ENCODE results near the gene IFNGR2. TPM values are rescaled to one million over a fixed set of nuclear protein-coding genes. Genes with fewer than 3 reads are reported as not detected.

Gene IFNGR2
- total and polyA plus RNA-seq, 2 of the 13 experiments (the other 11 are each of a cell fraction or from before 2014, with no cell fraction given) = 61.3 to 117 TPM

- TF ChIP-seq SOX13 (IDR thresholded peaks at IDR 0.05) = no peak
- no peak for TF ChIP-seq SOX13 (CRISPR knock-in tag; conservative IDR thresholded peaks at IDR 0.05 in 1 of 2, IDR thresholded peaks at IDR 0.05 in 1 of 2)
- no peak for TF ChIP-seq GTF3A (CRISPR knock-in tag; conservative IDR thresholded peaks at IDR 0.05)
- TF ChIP-seq ZNF441 (CRISPR knock-in tag; IDR thresholded peaks at IDR 0.05; ENCODE audit: borderline replicate concordance) = no peak
- TF ChIP-seq POLR2G (IDR thresholded peaks at IDR 0.05; ENCODE audit: low read depth, low read length) = peak; percentile 61
- TF ChIP-seq ATF6 (CRISPR knock-in tag; conservative IDR thresholded peaks at IDR 0.05) = no peak
- TF ChIP-seq ZSCAN29 (CRISPR knock-in tag; conservative IDR thresholded peaks at IDR 0.05) = no peak
- TF ChIP-seq STAT5B (CRISPR knock-in tag; IDR thresholded peaks at IDR 0.05) = no peak
- no peak for TF ChIP-seq NFE2L2 (IDR thresholded peaks at IDR 0.05; ENCODE audit: low read length)
- TF ChIP-seq ZNF382 (CRISPR knock-in tag; IDR thresholded peaks at IDR 0.05; ENCODE audit: borderline replicate concordance) = no peak
- no peak for TF ChIP-seq ATAD3A (CRISPR knock-in tag; IDR thresholded peaks at IDR 0.05)
- no peak for TF ChIP-seq CENPT (CRISPR knock-in tag; IDR thresholded peaks at IDR 0.05; ENCODE audit: low read depth)
- TF ChIP-seq ZNF33B (CRISPR knock-in tag; IDR thresholded peaks at IDR 0.05) = no peak
- TF ChIP-seq EED (CRISPR knock-in tag; IDR thresholded peaks at IDR 0.05) = no peak
- TF ChIP-seq ZMAT5 (CRISPR knock-in tag; IDR thresholded peaks at IDR 0.05; ENCODE audit: borderline replicate concordance, low read depth) = no peak
- no peak for TF ChIP-seq MBD4 (IDR thresholded peaks at IDR 0.05; ENCODE audit: borderline replicate concordance, low read length)
- TF ChIP-seq PBX2 (CRISPR knock-in tag; IDR thresholded peaks at IDR 0.05) = no peak
- peak; percentile 20 for TF ChIP-seq TAF15 (IDR thresholded peaks at IDR 0.05; ENCODE audit: low read depth, low read length, poor library complexity, severe bottlenecking)
- peak; percentile 44; the same call in 1 of the 2 replicates for TF ChIP-seq ZNF501 (CRISPR knock-in tag; IDR thresholded peaks at IDR 0.05)
- peak; percentile 51; the same call in 1 of the 2 replicates for TF ChIP-seq ZNF564 (CRISPR knock-in tag; IDR thresholded peaks at IDR 0.05)
- TF ChIP-seq ZBTB26 (CRISPR knock-in tag; IDR thresholded peaks at IDR 0.05; ENCODE audit: borderline replicate concordance) = no peak
- no peak for TF ChIP-seq HNF4G (IDR thresholded peaks at IDR 0.05; ENCODE audit: borderline replicate concordance, low read depth, low read length)
- TF ChIP-seq HNF4G (CRISPR knock-in tag; IDR thresholded peaks at IDR 0.05; ENCODE audit: borderline replicate concordance, low read depth) = no peak
- no peak for TF ChIP-seq CHD4 (IDR thresholded peaks at IDR 0.05; ENCODE audit: borderline replicate concordance, low read length)
- no peak for TF ChIP-seq ZBTB7A (CRISPR knock-in tag; IDR thresholded peaks at IDR 0.05)
- TF ChIP-seq TMF1 (CRISPR knock-in tag; IDR thresholded peaks at IDR 0.05; ENCODE audit: low read depth) = no peak
- TF ChIP-seq ZNF792 (CRISPR knock-in tag; IDR thresholded peaks at IDR 0.05) = no peak
- no peak; the same call in 1 of the 2 replicates for TF ChIP-seq TARDBP (CRISPR knock-in tag; IDR thresholded peaks at IDR 0.05)
Measured at GRCh38 chr21:33403786-33404585, 773 bp downstream of the IFNGR2 start (continued).

All from HepG2 (cell line).